Lower leg skin (tissue), 4 donors: ENCODE measurements around the gene PWWP2A. TPM values are rescaled to one million over a fixed set of nuclear protein-coding genes. Genes with fewer than 3 reads are reported as not detected.
"Not testable (repeated sequence)": the region's sequence is repeated elsewhere in the genome, so short reads cannot be mapped to it uniquely, and the experiment has no call there.

Source experiments
- DNase-seq, 2 donors: peaks; one replicate each; pipeline ENCODE4 v3.0.0-alpha.2; 2019; ENCODE audit warnings: low spot score in 2 of 2
- H3K4me3 ChIP-seq: fragments of 200-600 bp; sonication (generic); 2 replicates; pipeline ENCODE4 v1.5.1; 2017; ENCODE audit warnings: mild to moderate bottlenecking, low read depth; ENCODE audit not compliant: poor library complexity, severe bottlenecking
- POLR2A ChIP-seq, 2 donors: fragments of 450-650 bp; IDR thresholded peaks; one replicate each; pipeline ENCODE4 v1.6.1; 2016 to 2017; ENCODE audit warnings: antibody characterized with exemption in 2 of 2, mild to moderate bottlenecking in 1 of 2, moderate library complexity in 1 of 2
- WGBS, 2 donors: methylation state at CpG; one replicate each; pipeline ENCODE4 v1.1.5; 2018; 5-methylcytosine and 5-hydroxymethylcytosine counted together
- intact Hi-C: fragments of 100-400 bp; cut with DNase I; formaldehyde crosslinking; loops from one replicate; pipeline ENCODE4 v1.15.0; 2023; ENCODE audit warnings: low total_unique reads
- total RNA-seq, 4 donors: library from RNA; depleted of rRNA; stranded (reverse); fragments of >200 nt; gene quantifications; one replicate each; pipeline ENCODE4 v1.1.0, GENCODE V29; 2016
- TF ChIP-seq, protein P1 (sequence below), 3 donors: fragments of 450-650 bp; IDR thresholded peaks; one replicate each; pipeline ENCODE4 v1.5.1; 2016; ENCODE audit warnings: antibody characterized with exemption in 3 of 3, mild to moderate bottlenecking in 3 of 3, moderate library complexity in 2 of 3

The PWWP2A gene
- total RNA-seq, 4 donors from 2014 or later: 43.3 to 46.9 (median 46.4) TPM

DNA sequence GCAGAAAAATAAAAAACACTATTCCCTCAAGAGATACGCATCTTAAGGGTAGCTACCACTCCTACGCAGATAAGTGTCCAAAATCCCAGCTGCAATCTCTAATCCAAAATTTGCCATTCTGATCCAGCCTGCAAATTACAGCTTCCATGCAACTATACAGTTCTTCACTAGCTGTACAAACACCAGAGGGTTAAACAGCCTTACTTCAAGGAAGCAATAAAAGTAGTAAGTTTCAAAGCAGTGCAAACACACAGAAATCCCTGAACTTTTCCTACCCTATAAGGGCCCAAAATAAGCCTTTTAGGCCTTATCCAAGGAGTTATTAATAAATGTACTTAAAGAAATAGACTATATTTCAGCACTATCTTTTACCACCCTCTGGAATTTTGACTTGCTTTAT is 39.5 kb downstream of the PWWP2A start:
- TF ChIP-seq, protein P1, sequence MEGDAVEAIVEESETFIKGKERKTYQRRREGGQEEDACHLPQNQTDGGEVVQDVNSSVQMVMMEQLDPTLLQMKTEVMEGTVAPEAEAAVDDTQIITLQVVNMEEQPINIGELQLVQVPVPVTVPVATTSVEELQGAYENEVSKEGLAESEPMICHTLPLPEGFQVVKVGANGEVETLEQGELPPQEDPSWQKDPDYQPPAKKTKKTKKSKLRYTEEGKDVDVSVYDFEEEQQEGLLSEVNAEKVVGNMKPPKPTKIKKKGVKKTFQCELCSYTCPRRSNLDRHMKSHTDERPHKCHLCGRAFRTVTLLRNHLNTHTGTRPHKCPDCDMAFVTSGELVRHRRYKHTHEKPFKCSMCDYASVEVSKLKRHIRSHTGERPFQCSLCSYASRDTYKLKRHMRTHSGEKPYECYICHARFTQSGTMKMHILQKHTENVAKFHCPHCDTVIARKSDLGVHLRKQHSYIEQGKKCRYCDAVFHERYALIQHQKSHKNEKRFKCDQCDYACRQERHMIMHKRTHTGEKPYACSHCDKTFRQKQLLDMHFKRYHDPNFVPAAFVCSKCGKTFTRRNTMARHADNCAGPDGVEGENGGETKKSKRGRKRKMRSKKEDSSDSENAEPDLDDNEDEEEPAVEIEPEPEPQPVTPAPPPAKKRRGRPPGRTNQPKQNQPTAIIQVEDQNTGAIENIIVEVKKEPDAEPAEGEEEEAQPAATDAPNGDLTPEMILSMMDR (IDR thresholded peaks at IDR 0.05): no peak
- TF ChIP-seq POLR2A (IDR thresholded peaks at IDR 0.05): no peak
- no peak for DNase-seq
- 92 to 95% methylated on average over 2 of the region's 2 CpGs for WGBS, 2 donors
- no peak overlapping the region for H3K4me3 ChIP-seq
- intact Hi-C loops: no loop called here

DNA sequence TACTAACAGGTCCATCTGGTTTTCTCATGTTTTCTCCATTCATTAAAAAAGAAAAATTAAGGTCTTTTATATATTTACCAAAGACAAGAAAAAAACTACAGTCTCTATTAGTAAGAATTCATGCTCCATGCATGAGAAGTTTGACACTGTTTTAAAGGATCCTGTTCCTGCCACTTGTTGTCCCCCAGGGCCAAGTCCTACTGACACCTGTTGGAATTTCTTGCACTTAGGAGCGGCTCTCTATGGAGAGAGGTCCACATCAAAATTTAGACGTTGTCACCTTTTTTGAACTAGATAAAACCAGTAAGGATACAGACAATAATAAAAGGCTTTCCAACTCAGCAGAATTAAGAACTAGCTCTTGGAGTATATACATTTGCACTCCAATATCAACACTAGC is 42.3 kb downstream of the PWWP2A start:
- DNase-seq: no peak
- TF ChIP-seq, protein P1 (IDR thresholded peaks at IDR 0.05): no peak
- WGBS, 2 donors: 77 to 81% methylated on average over 2 of the region's 2 CpGs
- H3K4me3 ChIP-seq: no peak overlapping the region
- intact Hi-C loops: no loop called here

DNA sequence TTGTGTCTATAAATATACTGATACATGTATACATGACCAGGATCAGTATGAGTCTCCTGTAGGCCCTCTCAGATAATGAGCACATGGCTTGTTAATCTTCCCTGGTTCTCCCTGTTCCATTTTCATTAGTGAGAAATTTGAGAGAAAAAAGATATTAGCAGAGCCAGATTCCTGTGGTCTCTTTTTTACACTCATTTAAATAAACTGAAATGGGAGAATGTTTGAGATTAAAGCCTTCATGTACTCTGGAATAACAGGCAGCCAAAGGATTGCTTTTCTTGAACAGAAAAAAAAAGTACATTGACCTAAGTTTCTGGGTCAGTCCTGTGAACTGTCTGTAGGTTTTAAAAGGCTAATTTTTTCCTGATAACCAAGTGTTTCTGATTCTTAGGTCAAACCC is 44.2 kb downstream of the PWWP2A start:
- TF ChIP-seq, protein P1 (IDR thresholded peaks at IDR 0.05): no peak
- no peak for TF ChIP-seq POLR2A (IDR thresholded peaks at IDR 0.05)
- DNase-seq: no peak
- no peak overlapping the region for H3K4me3 ChIP-seq
- intact Hi-C loops: no loop called here

DNA sequence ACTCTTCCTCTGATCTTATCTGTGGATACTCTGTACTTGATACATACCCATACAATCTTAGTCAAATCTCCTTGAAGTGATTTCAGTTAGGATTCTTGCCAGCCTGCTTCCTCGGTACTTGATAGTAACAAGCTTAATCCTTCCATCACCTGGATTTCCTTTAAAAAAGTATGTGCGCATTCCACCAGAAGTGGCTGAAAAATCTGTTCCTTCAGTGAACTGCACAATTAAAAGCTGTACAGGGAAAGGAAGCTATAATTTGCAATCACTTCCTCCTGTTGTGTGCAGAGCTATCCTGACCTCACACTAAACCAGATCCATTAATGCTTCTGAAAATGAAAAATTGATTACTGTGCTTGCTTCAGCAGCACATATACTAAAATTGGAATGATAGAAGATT is 47.3 kb downstream of the PWWP2A start:
- DNase-seq: no peak
- 40 to 58% methylated on average over 2 of the region's 2 CpGs for WGBS, 2 donors
- no peak for TF ChIP-seq POLR2A (IDR thresholded peaks at IDR 0.05)
- TF ChIP-seq, protein P1 (IDR thresholded peaks at IDR 0.05): no peak
- intact Hi-C loops: no loop called here
- H3K4me3 ChIP-seq: no peak overlapping the region

DNA sequence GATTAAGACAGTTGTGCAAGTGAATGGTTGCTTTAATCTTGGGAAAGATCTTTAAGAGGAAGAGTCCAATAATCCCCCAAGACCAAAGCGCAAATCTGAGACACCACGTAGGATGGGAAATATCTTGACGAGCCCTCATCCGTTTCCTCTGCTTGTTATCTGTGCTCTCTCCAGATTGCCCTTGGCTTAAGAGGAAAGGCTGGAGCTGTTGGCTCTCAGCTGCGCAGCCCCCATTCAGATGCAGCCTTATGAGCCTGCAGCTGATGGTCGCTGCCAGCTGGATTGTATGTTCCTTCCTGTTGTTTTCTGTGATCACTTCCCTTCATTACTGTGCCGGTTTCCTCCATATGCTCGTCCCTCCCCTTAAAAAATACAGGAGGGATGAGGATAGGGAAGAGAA is 47.7 kb downstream of the PWWP2A start:
- intact Hi-C loops: no loop called here
- no peak overlapping the region for H3K4me3 ChIP-seq
- 40 to 50% methylated on average over 8 of the region's 8 CpGs for WGBS, 2 donors
- TF ChIP-seq, protein P1 (IDR thresholded peaks at IDR 0.05): no peak
- no peak for TF ChIP-seq POLR2A (IDR thresholded peaks at IDR 0.05)
- no peak for DNase-seq

DNA sequence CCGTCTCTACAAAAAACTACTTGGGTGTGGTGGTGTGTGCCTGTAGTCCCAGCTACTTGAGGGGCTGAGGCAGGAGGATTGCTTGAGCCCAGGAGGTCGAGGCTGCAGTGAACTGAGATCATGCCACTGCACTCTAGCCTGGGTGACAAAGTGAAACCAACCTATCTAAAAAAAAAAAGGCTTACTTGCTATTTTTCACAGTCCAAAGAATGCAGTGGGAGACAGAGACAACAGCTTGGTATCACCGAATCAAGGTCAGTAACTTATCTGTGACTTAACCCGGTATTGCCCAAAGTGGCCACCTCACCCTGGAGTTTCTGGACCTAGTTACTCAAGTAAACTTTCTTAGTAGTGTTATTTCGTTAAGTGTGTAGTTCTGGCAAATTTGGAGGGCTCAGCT is 50.1 kb downstream of the PWWP2A start:
- DNase-seq, H3K4me3 ChIP-seq, intact Hi-C loops: not testable (repeated sequence)
- 86 to 88% methylated on average over 5 of the region's 5 CpGs for WGBS, 2 donors
